TTC549 (cell line): ENCODE results near the gene PLEKHH3.
"Not testable (repeated sequence)": the region's sequence is repeated elsewhere in the genome, so short reads cannot be mapped to it uniquely, and the experiment has no call there.

ENCODE experiments used
- FAIRE-seq: peaks from 2 replicates; lab custom pipeline; 2012; peaks lifted over from hg19 to GRCh38; lab: Jason Lieb, UNC

Gene PLEKHH3

GRCh38 chr17:42670789-42671657, 5.8 kb downstream of the PLEKHH3 start:
- FAIRE-seq, result no peak

DNA sequence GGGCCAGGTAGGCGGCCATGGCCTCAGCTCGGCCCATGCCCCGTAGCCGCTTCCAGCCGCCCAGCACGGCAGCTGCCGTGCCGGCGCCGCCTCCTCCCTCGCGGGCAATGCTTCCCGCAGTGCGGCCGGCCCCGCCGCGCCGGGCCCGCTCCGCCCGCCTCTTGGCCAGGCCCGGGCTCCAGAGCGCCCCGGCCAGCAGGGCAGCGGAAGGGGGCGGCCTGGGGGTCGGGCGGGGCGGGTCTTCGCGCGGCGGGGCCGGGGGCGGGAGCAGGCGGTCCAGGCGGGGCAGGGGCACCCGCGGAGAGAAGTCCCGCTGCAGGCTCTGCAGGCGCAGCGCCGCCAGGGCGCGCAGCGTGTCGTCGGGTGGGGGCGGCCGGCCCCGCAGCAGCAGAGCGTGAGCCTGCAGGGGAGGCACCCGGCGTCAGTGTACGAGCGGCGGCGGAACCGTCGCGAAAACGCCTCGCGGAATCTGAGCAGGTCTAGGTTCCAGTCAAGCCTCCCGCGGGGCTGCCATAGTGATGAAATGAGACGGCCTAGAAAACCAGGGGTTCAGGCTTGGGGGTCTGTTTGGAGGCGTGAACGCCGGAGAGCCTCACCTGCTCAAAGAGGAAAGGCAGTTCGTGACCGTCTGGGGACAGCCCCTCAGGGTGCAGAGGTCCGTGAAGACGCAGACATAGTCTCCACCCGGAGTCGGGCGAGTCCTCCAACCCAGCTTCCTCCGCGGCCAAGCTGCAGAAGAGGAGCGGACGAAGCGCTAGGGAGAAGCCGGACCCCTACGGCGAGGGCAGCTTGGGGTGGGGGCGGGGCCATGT, 6.6 kb downstream of the PLEKHH3 start:
- FAIRE-seq, result no peak

- FAIRE-seq, result no peak
Observed at GRCh38 chr17:42669705-42669976, 7.2 kb downstream of the PLEKHH3 start.

DNA sequence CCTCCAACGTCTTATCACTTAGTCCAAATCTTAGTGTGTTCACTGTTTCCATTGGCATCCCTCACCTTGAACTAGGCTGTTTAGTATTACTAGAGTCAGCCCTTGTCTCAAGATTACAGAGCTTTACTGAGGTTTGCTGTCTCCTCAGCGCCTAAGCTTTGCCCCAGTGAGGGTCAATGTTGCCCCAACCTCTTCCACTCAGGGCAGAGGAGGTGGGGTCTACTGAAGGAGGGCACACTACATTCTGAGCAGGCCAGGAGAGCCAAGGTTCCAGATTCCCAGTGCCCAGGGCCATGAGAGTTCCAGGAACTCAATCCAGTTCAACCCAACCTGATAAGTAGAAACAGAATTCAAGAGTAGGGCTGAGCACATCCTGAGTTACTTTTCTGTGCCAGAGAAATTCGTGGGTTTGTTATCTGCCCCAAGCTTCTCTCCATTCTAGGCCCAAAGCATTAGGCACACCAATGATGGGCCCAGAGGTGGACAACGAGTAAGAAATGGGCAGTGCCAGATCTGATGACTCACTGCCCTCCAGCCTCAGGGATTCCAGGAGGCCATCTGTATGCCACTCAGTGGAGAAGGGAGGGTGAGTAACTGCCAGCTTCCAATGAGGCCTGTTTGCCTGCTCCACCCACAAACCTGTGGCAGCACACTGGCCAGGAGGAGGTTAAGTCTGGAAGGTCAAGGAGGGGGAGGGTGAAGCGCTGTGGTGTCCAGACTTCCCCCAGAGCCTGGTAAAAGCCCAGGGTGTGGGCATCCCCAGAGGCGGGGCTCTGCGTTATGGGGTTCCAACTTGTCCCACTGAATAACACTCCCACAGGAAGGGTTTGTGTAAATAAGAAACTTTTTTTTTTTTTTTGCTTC, 9.5 kb downstream of the PLEKHH3 start:
- FAIRE-seq, result no peak

GRCh38 chr17:42666126-42666525, 10.7 kb downstream of the PLEKHH3 start:
- FAIRE-seq, result not testable (repeated sequence)

DNA sequence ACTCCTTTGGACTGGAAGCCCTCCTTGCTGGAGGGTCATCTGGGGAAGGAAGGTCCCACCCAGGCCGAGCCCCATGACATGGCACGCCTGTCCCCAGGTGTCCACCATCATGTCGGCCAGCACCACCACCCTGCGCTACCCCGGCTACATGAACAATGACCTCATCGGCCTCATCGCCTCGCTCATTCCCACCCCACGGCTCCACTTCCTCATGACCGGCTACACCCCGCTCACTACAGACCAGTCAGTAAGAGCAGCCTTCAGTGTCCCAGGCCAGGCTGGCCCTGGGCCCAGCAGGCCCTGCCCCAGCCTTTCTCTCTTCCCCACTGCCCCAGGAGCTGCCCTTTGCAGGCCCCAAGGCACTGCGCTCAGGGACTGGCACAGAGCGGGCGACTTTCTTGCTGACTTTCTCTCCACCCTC, 11.2 kb downstream of the PLEKHH3 start:
- FAIRE-seq, result no peak

DNA sequence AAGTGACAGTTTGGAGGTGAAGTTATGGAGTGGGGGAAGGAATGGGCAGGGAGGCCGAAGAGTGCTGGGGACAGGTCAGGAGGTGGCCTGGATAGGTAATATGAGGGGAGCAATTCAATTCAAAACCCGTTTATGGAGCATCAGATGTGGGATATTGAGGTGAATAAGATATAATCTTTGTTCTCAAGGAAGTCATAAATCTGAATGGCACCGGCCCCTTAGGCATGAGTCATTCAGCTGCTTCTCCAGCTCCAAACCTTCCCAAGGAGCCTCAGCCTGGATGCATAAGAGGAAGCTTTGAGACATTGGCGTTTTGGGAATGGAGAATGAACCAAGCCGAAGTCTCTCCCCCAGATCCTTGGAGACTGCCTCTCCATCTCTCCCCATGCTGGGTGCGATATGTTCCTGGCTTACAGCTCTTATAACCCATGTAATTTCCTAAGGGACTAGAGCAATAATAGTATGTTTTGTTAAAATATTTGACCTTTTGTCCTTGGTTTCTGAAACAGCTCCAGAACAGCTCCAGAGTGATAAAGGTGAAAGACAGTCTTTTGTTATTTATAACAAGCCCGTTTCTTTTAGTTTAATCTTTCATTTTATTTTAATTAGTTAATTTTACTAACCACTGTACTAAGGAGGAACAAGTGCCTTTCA, 16.0 kb downstream of the PLEKHH3 start:
- no peak for FAIRE-seq

GRCh38 chr17:42659932-42660274, 16.9 kb downstream of the PLEKHH3 start:
- FAIRE-seq, result not testable (repeated sequence)

DNA sequence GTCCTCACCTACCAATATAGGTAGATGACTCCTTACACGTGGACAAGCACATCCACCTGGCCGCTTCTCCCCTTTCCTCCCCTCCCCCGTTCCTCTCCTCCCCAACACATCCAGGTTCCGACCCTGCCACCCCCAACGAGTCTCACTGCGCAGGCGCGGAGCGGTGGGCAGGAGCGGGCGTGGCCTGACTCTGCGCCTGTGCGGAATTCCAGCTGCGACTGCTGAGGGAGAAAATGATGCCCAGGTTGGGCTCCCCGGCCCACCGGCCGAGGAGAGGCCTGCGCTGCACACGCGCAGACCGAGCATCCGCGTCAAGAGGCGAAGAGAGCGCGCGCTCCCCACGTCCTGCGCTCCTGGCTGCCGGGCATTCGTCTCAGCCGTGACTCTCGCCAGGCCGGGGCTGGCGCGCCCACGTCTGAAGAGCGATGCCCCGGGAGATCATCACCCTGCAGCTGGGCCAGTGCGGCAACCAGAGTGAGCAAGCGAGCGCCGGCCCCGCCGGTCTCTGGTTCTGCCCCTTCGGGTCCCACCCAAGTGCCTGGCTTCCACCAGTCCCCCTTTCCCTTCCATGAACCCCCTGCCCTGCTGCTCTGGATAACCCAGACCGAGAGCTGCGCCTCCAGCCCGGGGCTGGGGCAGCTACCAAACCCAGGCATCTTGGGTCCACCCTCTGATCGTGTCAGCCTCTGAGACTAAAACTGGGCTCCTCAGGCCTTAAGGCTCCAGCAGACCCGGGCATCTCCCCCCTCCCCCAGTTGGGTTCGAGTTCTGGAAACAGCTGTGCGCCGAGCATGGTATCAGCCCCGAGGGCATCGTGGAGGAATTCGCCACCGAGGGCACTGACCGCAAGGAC, 17.5 kb downstream of the PLEKHH3 start, which contains the start of gene TUBG2:
TUBG2 (plus strand) TSS at position 206 of the 853 bp plus-strand sequence; CDS start at position 426, 220 bp downstream.
- FAIRE-seq, result no peak

- FAIRE-seq, result no peak
Observed at GRCh38 chr17:42657824-42658588, 18.8 kb downstream of the PLEKHH3 start.

DNA sequence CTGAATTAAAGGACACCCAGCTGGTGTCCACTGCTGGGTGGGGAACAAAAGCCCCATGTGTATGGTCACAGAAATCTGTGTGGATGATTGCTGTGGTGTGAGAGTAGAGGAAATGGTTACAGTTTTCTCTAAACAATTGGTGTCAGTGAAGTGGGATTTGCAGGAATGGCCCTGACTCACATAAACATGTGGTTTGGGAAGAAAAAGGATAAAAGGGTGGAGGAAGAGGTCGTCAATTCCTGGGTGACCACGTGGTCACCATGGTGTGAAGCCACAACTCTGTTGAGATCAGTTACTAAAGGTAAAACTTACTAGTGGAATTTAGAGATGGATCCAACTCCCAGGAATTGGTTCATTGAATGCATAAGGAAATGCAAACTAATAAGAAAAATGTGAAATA, 21.3 kb downstream of the PLEKHH3 start:
- FAIRE-seq, result no peak

DNA sequence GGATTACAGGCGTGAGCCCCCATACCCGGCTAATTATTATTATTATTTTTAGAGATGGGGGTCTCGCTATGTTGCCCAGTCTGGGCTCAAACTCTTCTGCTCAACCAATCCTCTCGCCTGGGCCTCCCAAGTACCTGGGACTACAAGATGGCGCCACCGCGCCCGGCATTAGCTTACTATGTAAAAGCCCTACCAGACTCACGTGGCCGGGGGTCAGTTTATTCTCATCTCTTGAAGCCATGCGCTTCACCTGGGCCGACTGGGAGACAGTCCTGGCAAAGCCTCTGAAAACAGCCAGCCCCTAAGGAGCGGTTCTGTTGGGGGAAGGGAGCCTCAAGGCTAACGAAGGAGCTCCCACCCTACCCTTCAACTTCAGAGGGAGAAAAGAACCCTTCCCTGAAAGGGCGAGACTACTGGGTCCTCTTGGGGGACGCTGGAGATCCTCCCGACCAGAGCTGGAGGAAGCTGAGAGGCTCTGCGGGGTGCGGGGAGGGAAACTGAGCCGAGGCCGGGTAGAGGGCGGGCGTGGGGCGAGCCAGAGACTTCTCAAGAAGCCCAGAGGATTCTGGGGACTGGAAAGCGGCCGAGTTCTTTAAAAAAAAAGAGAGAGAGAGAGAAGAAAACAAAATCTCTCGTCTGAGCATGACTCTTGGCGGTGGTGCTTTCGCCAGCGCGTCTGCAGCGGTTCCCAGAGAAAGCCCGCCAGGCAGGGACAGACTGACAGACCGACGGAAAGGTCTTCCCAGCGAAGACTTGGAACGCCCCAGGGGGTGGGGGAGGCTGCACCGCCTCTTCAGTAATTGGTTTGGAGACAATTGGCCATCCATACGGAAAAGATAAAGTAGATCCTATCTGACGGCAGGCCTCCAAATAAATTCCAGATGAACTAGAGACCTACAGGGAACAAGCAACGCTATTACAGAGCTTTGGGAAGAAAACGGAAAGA, 23.3 kb downstream of the PLEKHH3 start:
- FAIRE-seq, result no peak

DNA sequence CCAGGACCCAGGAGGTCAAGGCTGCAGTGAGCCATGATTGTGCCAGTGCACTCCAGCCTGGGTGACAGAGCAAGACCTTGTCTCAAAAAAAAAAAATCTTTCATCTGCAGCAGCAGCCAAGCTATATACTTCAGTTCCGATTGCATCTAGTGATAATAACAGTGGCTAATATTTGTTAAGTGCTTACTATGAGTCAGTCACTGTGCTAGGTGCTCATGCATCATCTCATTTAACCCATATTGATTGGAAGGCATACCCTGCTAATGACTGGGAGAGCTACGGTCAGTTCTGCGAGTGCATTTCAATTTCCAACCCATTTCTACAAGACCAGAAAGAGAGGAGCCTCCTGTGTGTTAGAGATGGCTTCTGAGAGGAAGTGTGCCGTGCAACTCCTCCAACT, 25.4 kb downstream of the PLEKHH3 start:
- no peak for FAIRE-seq

DNA sequence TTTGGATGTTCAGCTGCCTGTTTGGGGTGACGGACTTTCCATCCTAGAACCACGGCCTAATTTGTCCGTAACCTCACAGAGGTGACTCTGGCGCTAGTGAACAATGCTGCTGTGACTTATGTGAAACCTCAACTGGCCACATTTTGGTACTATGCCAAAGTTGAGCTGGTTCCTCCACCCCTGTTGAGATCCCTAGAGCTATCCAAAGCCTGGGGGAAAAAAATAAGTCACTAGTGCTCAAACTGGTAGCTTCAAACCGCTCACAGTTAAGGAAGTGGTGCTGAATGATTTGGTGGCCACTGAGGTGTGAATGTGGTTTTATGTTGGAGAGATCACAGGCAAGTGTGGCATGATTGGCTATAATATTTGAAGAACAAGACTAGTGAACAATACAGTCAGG, 29.0 kb downstream of the PLEKHH3 start:
- no peak for FAIRE-seq

- FAIRE-seq, result no peak
Observed at GRCh38 chr17:42642336-42642735, 34.5 kb downstream of the PLEKHH3 start.

- no peak for FAIRE-seq
Observed at GRCh38 chr17:42640121-42640520, 36.7 kb downstream of the PLEKHH3 start.

DNA sequence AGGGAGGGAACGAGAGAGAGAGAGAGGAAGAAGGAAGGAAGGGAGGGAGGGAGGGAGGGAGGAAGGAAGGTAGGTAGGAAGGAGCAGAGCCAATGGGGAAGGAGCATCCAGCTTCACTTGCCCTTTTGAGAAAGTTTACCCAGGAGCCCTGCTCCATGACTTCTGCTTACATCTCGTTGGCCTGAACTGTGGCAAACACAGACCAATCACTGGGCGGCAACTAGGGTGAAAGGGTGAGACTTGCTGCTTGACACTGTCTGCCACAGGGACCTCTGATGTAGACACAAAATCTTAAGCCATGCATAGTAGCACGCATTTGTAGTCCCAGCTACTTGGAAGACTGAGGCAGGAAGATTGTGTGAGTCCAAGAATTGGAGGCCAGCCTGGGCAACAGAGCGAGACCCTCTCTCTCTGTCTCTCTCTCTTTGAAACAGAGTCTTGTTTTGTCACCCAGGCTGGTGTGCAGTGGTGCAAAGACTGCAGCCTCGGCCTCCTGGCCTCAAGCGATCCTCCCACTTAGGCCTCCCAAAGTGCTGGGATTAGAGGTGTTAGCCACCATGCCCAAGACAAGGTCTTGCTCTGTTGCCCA, 37.2 kb downstream of the PLEKHH3 start:
- FAIRE-seq, result no peak

DNA sequence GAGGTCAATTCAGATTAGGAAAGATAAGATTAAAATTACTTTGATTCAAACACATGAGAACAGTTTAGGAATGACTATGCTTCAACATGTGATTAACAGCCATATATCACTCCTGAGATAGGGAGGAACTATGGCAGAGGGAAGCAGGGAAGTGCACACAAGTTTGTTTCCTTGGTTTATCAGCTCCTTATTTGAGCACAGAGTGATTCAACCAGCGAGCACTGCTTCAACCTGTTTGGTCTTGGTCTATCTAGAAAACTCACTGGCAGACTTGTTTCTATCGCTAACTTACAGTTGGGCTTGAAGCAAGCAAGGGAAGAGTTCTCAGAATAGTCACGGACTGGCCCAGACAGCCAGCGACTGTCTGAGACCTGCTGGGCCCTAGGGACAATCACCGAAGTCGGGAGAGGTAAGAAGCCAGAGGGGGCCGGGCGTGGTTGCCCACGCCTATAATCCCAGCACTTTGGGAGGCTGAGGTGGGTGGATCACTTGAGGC, 43.8 kb downstream of the PLEKHH3 start:
- no peak for FAIRE-seq
